K562 (cell line): ENCODE results near the gene FBN1.

Source experiments
- EZH2 ChIP-seq: IDR thresholded peaks from 2 replicates; pipeline ENCODE4 v1.6.1; 2012; ENCODE audit warnings: low read depth, mild to moderate bottlenecking, inconsistent platforms, low read length, borderline replicate concordance
- MAFK ChIP-seq: IDR thresholded peaks from 2 replicates; pipeline ENCODE4 v1.6.1; 2011; ENCODE audit warnings: low read length, improper control_type of control experiment
- NFYB ChIP-seq: IDR thresholded peaks from 2 replicates; pipeline ENCODE4 v1.6.1; 2011; ENCODE audit warnings: mild to moderate bottlenecking, moderate library complexity; ENCODE audit not compliant: insufficient read length; ENCODE audit errors: extremely low read depth
- SP1 ChIP-seq: sonication (generic); formaldehyde crosslinking; IDR thresholded peaks from 2 replicates; pipeline ENCODE4 v1.8.1; 2022; ENCODE audit warnings: mild to moderate bottlenecking, missing genetic modification reagents
- ZNF561 ChIP-seq: fragments of 450-650 bp; formaldehyde crosslinking; conservative IDR thresholded peaks from 2 replicates; pipeline ENCODE4 v1.4.0; 2020; ENCODE audit warnings: mild to moderate bottlenecking, moderate library complexity
- TF ChIP-seq, protein P1 (sequence below): fragments of 450-650 bp; IDR thresholded peaks from 2 replicates; pipeline ENCODE4 v1.6.1; 2018; ENCODE audit not compliant: partially characterized antibody
- TF ChIP-seq, protein P2 (sequence below): sonication (generic); formaldehyde crosslinking; IDR thresholded peaks from 2 replicates; pipeline ENCODE4 v1.8.1; 2022; ENCODE audit warnings: missing genetic modification reagents
- TF ChIP-seq, protein P3 (sequence below): sonication (generic); formaldehyde crosslinking; IDR thresholded peaks from 2 replicates; pipeline ENCODE4 v1.8.0; 2022; ENCODE audit warnings: mild to moderate bottlenecking, missing genetic modification reagents

DNA sequence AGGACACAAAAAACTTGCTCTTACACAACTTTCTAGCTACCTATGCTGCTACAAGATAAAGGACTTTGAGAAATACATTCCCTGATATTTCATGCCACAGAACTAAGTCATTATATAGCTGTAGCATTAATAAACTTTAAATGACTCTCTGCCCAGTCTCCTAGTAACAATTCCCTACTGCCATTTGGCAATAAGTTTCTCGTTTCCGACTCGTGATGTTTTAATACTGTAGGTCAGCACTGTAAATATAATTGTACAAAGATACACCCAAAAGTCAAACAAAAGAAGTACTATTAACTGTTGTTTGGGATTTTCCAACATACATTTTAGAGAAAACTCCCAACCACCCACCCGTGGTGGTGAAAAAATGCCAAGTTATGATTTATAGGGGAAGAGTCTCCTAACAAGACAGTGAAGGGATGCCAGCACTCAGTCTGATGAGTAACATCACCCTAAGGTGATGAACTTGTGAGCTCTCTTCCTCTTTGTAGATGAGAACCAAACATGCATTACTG lies 182.1 kb downstream of the FBN1 start:
- TF ChIP-seq MAFK (no peak), SP1 (no peak), ZNF561 (no peak), NFYB (no peak), EZH2 (no peak)
- TF ChIP-seq, protein P1, sequence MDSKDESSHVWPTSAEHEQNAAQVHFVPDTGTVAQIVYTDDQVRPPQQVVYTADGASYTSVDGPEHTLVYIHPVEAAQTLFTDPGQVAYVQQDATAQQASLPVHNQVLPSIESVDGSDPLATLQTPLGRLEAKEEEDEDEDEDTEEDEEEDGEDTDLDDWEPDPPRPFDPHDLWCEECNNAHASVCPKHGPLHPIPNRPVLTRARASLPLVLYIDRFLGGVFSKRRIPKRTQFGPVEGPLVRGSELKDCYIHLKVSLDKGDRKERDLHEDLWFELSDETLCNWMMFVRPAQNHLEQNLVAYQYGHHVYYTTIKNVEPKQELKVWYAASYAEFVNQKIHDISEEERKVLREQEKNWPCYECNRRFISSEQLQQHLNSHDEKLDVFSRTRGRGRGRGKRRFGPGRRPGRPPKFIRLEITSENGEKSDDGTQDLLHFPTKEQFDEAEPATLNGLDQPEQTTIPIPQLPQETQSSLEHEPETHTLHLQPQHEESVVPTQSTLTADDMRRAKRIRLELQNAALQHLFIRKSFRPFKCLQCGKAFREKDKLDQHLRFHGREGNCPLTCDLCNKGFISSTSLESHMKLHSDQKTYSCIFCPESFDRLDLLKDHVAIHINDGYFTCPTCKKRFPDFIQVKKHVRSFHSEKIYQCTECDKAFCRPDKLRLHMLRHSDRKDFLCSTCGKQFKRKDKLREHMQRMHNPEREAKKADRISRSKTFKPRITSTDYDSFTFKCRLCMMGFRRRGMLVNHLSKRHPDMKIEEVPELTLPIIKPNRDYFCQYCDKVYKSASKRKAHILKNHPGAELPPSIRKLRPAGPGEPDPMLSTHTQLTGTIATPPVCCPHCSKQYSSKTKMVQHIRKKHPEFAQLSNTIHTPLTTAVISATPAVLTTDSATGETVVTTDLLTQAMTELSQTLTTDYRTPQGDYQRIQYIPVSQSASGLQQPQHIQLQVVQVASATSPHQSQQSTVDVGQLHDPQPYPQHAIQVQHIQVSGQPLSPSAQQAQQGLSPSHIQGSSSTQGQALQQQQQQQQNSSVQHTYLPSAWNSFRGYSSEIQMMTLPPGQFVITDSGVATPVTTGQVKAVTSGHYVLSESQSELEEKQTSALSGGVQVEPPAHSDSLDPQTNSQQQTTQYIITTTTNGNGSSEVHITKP: no peak
- TF ChIP-seq, protein P2, sequence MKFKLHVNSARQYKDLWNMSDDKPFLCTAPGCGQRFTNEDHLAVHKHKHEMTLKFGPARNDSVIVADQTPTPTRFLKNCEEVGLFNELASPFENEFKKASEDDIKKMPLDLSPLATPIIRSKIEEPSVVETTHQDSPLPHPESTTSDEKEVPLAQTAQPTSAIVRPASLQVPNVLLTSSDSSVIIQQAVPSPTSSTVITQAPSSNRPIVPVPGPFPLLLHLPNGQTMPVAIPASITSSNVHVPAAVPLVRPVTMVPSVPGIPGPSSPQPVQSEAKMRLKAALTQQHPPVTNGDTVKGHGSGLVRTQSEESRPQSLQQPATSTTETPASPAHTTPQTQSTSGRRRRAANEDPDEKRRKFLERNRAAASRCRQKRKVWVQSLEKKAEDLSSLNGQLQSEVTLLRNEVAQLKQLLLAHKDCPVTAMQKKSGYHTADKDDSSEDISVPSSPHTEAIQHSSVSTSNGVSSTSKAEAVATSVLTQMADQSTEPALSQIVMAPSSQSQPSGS (CRISPR knock-in tag): no peak
- TF ChIP-seq, protein P3, sequence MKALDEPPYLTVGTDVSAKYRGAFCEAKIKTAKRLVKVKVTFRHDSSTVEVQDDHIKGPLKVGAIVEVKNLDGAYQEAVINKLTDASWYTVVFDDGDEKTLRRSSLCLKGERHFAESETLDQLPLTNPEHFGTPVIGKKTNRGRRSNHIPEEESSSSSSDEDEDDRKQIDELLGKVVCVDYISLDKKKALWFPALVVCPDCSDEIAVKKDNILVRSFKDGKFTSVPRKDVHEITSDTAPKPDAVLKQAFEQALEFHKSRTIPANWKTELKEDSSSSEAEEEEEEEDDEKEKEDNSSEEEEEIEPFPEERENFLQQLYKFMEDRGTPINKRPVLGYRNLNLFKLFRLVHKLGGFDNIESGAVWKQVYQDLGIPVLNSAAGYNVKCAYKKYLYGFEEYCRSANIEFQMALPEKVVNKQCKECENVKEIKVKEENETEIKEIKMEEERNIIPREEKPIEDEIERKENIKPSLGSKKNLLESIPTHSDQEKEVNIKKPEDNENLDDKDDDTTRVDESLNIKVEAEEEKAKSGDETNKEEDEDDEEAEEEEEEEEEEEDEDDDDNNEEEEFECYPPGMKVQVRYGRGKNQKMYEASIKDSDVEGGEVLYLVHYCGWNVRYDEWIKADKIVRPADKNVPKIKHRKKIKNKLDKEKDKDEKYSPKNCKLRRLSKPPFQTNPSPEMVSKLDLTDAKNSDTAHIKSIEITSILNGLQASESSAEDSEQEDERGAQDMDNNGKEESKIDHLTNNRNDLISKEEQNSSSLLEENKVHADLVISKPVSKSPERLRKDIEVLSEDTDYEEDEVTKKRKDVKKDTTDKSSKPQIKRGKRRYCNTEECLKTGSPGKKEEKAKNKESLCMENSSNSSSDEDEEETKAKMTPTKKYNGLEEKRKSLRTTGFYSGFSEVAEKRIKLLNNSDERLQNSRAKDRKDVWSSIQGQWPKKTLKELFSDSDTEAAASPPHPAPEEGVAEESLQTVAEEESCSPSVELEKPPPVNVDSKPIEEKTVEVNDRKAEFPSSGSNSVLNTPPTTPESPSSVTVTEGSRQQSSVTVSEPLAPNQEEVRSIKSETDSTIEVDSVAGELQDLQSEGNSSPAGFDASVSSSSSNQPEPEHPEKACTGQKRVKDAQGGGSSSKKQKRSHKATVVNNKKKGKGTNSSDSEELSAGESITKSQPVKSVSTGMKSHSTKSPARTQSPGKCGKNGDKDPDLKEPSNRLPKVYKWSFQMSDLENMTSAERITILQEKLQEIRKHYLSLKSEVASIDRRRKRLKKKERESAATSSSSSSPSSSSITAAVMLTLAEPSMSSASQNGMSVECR (CRISPR knock-in tag): no peak
